Stimulated activated CD4-positive, alpha-beta T cell treated with anti-CD3 and anti-CD28 coated beads, Interleukin-15, amount 100 ng/mL, for 48 hours (primary cell): Measurements from ENCODE around the gene PRKCZ.

Experiments used
- DNase-seq, 2 donors: peaks; one replicate each; pipeline ENCODE4 v3.0.0-alpha.2; 2020; ENCODE audit warnings: low read depth in 2 of 2

Gene PRKCZ

DNA sequence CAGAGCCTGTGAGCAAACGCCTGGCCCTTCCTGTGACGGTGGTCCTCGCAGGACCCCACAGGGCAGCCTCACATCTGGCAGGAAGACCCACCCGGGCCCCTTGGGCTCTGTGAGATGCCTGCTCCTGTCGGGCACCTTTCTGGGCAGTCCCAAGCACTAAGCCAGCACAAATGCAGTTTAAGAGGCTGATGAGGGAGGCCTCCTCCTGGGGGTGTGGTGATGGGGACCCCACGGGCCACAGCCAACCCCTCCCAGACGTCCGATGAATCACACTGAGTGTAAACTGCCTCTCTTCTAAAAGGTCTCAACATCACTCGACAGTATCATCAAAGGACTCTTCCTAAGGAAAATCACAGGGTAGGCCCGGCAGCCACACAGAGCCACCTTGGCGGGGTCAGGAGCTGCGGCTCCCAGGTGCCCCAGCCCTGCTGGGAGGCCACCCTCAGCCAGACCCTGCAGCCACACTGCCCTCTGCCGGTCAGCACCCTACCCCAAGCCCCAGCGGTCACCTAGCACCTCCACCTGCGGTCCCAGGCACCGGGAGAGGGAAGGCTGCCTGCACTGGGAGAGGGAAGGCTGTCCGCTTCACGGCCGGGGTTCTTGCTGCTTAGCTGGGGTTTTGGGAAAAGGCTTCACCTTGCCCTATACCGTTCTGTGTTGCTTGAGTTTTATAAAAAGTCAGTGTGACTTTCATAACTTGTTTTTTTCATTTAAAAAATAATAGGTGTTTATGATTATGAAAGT is 3.9 kb upstream of the PRKCZ start:
- peak in 1 of 2 donors; percentile 53 for DNase-seq

DNA sequence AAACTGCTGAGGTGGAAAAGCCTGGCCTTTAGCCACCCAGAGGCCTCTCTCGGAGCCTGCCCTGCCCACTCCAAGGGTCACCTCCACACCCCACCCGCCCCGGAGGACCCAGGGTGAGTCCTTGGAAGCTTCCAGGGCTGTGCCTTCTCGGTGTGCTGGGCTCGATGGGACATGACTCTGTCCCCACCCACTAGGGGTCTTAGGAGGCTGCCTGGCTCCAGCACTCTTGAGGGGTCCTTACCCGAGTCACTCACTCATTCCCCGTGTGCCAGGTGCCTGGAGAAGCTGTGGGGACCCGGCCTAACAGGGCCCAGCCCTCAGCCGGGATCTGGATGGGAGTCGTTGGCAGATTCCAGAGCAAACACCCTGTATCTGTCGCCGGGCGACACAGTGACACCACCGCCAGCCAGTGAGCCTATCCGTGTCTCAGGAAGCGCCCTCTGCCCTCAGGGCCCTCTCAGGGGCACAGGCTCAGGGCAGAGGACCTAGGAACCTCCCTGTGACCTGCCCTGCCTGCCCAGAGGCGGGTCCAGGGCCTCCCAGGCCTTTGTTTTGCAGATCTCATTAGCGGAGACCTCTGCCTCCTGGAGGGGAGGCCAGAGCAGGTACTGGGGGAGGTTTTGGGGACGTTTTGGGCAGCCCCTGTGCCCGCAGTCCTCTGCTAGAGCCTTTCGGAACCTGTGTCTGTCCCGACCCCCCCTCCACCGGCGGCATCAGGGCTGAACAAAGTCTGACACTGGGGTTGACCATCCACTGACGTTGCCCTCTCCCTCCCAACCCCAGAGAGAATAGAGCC is 3.1 kb upstream of the PRKCZ start:
- DNase-seq, result no peak

DNA sequence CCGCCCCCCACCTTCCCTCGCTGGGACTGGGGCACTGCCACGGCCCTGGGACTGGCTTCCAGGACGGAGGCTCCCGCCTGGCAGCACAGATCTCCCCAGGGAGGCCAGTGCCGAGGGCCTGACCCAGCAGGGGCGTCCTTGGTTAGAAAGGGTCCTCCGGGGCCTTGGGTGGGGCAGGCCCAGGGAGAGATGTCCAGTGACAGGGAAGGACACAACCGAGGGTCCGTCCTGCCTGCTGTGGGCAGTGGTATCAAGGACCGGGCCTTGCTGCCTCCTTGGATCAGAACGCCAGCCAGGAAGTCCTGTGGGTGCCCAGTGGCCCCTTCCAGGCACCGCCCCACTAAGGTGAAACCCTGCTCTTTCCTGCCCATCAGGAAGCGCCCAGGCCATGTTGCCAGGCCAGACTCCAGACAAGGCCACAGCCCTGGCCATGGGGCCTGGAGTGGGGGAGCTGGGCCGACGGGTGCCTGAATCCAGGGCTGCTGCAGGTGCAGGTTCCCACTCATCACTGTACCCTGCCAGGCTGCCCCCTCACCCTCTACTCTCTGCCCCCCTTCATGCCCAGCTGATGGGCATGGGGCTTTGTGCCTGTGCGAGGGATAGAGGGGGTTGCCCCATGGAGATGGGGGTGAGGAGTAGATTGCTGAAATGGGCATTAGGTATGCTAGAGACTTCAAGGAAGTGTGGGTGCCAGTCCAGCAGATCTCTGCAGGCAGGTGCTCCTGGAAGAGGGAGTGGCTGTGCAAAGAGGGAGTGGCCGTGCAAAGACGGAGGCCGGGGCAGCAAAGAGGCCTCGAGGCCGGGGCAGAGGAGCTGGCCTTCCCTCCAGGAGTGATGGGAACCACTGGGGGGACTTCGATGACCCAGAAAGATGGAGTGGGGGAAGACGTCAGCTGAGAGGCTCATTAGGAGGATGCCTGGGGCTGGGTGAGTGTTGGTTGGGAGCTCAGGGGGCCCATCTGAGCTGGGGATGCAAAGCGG is 2.2 kb upstream of the PRKCZ start:
- no peak for DNase-seq

DNA sequence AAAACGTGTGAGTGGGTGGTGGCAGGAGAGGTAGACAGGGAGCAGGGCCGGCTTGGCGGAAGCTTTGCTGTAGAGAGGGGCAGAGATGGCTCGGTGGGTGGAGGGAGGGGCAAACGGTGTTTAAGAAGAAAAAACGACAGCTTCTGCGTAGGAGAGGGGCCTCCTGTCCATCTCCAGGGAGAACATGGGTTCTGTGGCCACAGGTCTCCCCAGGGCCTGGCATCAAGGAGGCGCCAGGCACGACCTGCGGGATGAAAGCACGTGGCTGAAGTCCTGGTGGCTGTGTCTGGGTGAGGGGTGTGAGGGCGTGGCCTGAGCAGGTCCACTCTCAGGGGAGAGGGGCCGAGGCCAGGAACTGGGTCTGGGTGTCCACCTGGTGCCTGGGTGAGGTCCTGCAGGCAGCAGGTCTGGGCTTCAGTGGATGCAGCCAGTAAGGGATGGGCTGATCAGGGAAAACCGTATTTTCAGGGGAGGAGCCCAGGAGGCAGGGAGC is 940 bp upstream of the PRKCZ start:
- no peak for DNase-seq

DNA sequence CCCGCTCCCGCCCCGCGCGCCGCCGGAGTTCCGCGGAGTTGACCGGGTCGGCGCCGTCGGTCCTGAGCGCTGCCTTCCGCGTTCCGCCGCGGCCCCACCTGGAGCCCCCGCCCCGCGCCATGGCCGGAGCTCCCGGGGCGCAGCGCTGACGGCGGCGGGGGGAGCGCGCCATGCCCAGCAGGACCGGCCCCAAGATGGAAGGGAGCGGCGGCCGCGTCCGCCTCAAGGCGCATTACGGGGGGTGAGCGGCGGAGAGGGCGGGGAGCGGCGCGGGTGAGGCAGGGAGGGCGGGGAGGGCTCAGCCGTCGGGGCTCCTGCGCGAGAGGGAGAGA is 216 bp downstream of the PRKCZ start:
- no peak for DNase-seq

DNA sequence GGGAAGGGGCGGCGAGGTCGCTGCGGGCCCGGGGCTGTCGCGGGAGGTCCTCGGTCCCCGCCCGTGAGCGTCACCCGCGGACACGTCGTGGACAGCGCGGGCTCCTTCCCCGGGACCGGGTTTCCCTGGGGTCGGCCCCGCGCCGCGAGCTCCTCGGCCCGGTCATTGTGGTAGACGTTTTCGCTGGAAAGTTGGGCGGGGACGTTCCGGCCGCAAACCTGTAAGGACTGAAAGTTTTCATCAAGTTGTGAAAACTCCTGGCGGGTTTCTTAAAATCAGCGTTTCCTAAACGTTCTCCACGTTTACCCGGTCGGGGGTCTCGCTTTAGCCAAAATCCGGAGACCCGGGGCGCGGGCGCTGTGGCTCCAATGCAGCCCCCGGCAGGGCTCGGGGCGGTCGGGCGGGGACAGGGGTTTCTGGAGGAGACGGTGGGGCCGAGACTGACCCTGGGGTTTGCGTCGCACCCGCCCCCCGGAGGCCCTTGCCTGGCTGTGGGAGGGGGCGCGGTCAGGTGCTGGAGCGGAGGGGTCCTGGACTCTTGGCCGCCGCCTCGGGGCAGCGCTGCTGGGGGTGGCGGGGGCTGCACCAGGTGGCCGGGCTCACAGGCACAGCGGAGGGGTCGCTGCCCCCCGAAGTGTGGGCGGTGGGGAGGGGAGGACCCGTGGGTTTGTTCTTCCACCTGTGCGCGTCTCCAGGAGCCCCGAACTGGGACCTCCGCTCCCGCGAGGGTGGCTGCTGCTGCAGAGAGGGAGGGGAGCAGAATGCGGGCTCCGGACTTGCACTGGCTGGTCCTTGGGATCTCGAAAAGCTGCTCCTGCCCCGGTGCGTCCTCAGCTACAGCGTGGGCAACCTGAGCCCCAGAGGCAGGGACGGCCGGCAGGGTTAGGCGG is 827 bp downstream of the PRKCZ start:
- no peak for DNase-seq

DNA sequence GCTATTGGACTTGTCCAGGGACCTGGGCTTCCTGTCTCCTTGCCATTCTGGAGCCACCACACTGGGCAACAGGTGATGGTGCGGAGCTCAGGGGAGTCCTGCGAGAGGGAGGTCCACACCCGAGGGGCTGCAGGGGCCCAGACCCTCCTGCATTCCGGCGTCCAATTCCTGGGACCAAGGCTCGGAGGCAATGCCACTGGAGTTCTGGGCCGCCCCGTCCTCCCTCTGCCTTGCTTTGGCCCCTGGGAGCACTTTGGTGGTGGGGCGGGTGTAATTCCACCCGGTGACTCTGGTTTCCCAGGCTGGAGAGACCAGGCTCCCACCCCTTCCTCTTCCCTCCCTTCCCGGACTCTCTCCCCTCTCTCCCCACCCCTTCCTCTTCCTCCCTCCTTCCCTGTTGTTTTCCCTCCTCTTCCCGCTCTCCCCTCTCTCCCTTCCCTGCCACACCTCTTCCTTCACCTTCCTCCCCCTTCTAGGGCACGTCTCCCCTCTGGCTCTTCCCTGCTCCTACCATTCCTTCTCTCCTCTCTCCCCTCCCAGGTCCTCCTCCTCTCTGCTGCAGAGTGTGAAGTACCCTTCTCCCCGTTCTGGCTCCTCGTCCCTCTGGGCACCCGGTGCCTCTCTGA is 2.0 kb downstream of the PRKCZ start:
- no peak for DNase-seq

DNA sequence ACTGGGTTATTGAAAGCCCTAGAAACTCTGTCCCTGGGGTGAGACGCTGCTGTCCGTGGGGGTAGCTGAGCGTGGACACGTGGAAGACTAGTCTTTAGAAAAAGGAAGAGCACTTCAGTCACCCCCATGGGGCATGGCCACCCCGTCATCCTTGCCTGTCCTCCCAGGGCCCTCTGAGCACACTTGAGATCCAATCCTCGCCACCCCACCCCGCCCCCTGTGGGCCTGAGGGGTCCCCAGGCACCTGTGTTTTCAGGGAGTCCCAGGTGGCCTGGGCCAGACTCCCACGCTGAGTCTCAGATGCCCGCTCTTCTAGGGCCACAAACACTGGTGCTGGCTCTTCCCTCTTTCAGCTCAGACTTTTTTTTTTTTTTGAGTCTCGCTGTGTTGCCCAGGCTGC is 2.5 kb downstream of the PRKCZ start:
- no peak for DNase-seq

DNA sequence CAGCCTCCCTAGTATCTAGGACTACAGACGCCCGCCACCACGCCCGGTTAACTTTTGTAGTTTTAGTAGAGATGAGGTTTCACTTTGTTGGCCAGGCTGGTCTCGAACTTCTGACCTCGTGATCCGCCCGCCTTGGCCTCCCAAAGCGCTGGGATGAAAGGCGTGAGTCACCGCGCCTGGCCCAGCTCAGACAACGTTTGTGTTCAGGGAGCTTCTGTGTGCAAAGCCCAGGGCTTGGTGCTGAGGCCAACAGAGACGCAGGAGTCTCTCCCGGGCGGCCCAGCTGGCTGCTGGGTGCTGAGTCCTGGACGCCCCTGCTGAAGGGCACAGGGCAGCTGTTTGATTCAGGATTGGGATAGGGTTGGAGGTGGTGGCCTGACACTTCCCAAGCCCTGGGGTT is 3.0 kb downstream of the PRKCZ start:
- DNase-seq, result no peak

DNA sequence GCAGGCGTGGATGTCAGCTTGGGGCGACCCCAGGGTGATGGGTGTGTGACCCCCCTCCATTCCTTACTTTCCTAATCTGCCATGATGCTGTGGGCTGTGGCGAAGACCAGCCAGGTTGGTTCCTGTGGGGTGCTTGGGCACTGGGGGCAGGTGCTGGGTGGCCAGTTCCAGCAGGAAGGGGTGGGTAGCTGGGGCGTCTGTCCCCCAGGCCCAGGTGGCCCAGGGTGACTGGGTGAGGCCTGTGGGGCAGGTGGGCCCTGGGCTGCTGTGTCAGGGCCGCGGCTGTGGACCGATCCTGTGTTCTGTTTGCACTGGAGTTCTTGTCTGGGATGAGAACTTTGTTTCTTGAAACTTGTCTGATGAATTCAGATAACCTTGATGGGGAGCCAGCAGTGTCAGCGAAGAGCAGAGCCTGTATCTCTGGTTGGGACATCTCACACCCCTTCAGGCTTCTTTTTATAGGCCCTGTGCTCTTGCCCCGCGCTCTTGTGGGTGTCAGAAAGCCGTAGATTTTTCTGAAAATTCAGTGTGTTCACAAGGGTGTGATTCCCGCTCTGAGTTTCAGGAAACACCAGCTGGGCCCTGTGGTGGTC is 3.7 kb downstream of the PRKCZ start:
- no peak for DNase-seq

DNA sequence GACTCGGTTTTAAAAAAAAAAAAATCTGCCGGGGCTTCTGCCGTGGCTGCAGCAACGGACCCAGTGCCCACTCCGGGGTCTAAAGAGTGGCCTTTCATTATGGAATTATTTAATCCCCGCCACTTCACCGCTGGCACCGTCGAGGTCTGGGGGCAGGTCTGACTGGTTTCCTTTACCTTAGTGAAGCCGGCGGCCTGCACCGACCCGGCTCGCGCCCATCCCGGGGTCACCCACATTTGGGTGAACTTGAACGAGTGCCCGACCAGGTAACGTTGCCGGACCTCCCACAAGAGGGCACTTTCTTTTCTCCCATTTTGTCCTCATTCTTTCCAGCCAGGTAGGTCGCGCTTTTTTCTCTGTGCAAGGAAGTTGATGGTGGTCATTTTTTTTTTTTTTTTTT is 4.3 kb downstream of the PRKCZ start:
- DNase-seq, result no peak

DNA sequence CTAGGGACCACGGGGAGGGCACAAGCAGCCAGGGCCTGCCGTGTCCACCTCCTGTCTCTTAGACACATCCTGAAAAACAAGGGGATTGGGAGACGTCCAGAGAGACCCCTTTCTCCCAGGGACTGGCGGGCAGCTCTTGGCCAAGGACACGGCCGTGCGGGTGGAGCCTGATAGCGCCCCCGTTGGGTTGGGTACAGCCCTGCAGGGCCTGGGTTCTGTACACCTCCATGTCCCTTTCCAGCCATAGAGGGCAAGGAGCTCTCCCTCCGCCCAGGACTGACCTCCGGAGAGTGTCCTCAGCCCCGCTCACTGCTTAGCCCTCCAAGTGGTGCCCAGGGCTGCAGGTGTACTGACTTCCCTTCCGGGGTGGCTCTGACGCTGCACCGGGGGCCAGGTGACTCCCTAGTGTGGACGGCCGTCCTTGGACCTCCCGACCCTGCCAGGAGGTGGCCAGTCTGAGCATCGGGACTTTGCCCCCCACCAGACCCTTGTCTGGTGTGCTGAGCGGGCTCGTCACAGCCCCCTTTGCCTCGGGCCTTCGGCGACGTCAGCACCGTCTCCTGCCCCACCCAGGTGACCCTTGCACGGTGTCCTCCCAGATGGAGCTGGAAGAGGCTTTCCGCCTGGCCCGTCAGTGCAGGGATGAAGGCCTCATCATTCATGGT is 5.8 kb downstream of the PRKCZ start:
- DNase-seq, result no peak

DNA sequence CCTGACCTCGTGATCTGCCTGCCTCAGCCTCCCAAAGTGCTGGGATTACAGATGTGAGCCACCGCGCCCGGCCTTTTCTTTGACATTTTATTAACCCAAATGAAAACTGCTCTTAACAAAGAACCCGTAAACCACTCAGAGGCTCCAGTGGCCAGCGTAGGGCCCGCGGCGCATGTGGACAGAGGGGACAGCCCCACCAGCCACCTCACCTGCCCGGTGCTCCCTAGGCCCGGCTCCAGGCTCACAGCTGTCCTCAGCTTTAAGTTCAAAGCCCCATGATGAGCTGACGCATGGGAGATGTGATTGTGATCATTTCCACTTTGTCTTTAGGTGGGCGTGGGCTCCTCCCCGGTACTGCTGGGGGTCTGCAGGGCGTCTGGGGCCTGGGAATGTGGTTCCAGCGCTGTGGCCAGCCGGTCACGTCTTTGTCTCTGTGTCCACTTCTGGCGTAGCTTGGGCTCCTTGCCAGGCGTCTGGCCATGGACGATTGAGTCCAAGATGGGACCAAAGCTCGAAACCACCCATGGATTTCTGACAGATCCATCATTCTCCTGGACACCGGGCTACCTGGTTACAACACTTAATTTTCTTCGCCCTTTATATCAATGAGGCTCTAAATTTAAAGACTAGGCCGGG is 6.9 kb downstream of the PRKCZ start:
- no peak for DNase-seq

DNA sequence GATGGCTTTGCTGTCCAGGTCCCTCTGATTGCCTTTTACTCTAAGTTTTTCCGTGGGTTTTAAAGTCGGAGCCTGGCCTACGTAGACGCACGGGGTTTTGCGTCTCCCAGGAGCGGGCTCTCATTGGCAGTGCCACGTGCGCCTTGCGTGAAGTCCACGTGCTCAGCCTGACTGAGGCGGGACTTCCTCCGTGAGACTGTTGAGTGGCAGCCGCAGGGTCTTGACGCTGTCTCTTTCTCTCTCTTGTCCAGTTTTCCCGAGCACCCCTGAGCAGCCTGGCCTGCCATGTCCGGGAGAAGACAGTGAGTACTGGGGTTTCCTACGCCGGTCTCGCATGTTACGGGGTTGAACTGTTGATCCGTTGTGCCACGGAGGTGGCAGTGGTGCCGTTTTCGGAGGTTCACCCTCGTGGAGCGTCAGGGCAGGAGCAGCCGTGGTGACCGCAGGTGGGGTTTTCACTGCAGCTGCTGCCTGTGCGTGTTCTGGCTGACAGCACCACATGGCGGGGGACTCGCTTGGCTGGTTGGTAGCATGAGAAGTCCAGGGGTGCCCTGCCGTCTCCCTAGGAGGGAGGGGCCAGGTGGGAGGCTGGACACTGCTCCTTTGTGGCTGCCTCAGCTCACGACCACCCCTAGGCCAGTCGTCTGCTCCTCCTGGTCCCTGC is 9.2 kb downstream of the PRKCZ start:
- DNase-seq, result no peak

DNA sequence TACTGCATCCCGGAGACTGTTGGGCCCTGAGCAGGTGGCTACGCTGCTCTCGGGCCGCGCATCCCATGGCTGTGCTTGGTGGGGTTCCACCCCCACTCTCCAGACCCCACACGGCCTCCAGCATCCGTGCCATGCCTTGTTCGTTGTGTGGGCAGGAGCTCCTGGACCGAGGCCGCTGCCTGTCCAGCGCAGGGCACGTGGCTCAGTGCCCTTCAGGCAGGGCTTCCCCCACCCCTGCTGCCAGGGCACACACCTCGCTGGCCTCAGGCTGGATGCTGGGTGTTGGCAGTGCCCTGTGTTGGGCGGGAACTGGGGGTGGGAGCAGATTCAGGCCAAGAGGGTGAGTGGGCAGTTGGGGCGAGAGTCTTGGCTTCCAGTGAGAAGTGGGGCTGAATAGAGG is 9.9 kb downstream of the PRKCZ start:
- DNase-seq, result no peak

DNA sequence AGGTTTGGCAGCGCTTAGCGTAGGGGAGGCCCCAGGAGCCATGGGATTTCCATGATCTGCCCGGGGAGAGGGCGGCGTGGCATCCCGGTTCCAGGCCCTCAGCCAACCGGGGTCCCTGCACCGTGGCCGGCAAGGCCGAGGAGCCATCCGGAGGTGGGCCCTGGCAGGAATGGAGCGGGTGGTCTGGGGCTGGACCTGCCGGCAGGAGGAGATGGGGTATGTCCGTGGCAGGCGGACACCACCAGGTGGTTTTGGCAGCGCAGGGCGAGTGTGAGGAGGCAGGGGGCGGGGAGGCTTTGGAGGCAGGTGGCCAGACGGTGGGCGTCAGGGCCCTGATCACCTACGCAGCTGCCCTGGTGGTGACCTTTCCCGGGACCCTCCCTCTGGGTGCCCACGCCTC is 10.3 kb downstream of the PRKCZ start:
- DNase-seq, result no peak

DNA sequence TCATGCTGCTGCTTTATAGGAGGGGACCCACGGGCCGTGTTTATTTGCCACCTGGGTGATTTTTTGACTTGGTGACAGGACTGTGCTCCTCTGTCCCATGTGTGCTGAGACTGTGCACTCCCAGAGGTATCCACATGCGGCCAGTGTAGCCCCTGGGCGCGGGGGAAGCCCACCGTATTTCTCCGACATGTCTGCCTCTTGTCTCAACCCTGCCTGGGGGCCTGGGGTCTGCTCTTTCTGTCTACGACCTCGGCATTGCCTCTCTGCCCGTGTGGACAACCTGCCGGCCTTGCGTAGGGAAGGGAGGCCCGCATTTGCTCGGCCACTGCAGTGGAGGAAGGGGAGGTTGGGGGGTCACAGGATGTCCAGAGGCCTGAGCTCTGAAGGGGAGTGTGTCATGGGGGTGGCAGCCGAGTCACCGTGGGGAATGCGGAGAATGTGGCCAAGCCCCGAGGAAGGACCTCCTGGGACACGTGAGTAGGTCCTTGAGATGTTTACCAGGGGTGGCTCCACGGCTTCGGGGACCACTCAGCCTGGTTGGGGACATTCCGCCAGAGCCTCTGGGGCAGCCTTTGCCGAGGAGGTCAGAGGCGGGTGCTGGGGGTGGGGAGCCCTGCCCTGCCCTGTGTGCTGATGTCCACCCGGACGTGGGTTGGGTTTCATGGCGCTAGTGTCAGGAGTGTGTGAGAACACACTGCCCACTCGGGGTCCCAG is 11.0 kb downstream of the PRKCZ start:
- DNase-seq, result no peak

DNA sequence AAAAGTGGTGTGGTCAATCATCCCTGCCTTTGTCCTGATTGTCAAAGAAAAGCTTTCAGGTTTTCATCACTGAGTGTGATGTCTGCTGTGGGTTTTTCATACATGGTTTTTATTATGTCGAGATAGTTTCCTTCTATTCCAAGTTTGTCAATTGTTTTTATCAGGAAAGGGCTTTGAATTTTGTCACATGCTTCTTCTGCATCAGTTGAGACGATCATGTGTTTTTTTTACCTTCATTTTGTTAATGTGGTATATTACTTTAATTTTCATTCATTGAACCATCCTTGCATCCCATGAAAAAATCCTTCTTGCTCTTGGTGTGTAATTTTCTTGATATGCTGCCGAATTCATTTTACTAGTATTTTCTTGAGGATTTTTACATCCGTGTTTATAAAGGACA is 15.5 kb downstream of the PRKCZ start:
- no peak for DNase-seq
